Activated CD8-positive, alpha-beta T cell treated with anti-CD3 and anti-CD28 coated beads for 36 hours (primary cell): ENCODE data around the gene CLMN. TPM values are rescaled to one million over a fixed set of nuclear protein-coding genes. Genes with fewer than 3 reads are reported as not detected.

Experiments used
- ATAC-seq: fragments of 200-7000 bp; cut with Tn5 transposase; one replicate; pipeline ENCODE4 v1.10.0; 2021; ENCODE audit warnings: mild to moderate bottlenecking, moderate library complexity
- CTCF ChIA-PET: fragments of 350-600 bp; sonication (Branson Sonifier 250); formaldehyde crosslinking; loops from one replicate; lab custom pipeline; 2021; ENCODE audit warnings: antibody characterized with exemption; lab: Charles Lee
- POLR2A ChIA-PET: fragments of 350-600 bp; sonication (Branson Sonifier 250); formaldehyde crosslinking; loops from one replicate; lab custom pipeline; 2021; ENCODE audit warnings: antibody characterized with exemption; lab: Charles Lee
- DNase-seq: peaks from one replicate; pipeline ENCODE4 v3.0.0-alpha.2; 2020
- H3K27ac Mint-ChIP-seq: one replicate; pipeline ENCODE4 v1.8.0; 2021; ENCODE audit warnings: mild to moderate bottlenecking, mixed read lengths
- H3K27me3 Mint-ChIP-seq: one replicate; pipeline ENCODE4 v1.8.0; 2021; ENCODE audit warnings: mixed read lengths
- H3K36me3 Mint-ChIP-seq: one replicate; pipeline ENCODE4 v1.8.0; 2021; ENCODE audit warnings: low read depth, mixed read lengths
- H3K4me1 Mint-ChIP-seq: one replicate; pipeline ENCODE4 v1.8.0; 2021; ENCODE audit warnings: low read depth, mixed read lengths
- H3K4me3 Mint-ChIP-seq: one replicate; pipeline ENCODE4 v1.8.0; 2021; ENCODE audit warnings: mild to moderate bottlenecking, moderate library complexity, mixed read lengths
- H3K9me3 Mint-ChIP-seq: one replicate; pipeline ENCODE4 v1.8.0; 2021; ENCODE audit warnings: mixed read lengths
- CTCF ChIP-seq: fragments of 200-600 bp; IDR thresholded peaks from one replicate; pipeline ENCODE4 v1.8.0; 2022; ENCODE audit warnings: antibody characterized with exemption, mild to moderate bottlenecking
- intact Hi-C: fragments of 100-400 bp; cut with micrococcal nuclease; formaldehyde crosslinking; loops from one replicate; pipeline ENCODE4 v1.10.0; 2022
- total RNA-seq, 2 experiments: library from RNA; stranded (reverse); gene quantifications; one replicate each; pipeline ENCODE4 v1.2.3, GENCODE V29; 2021

The CLMN gene
- total RNA-seq, 2 experiments from 2014 or later, result 0.31 to 0.59 TPM

GRCh38 chr14:95200404-95200803 is 119.3 kb downstream of the CLMN start:
- no peak for TF ChIP-seq CTCF
- ChIA-PET POLR2A (no interaction called here), CTCF (no interaction called here)
- peaks cover 5% of the 10 kb centered on the region for H3K4me1 Mint-ChIP-seq
- H3K27me3 Mint-ChIP-seq, result no peaks in the 10 kb centered on the region
- H3K4me3 Mint-ChIP-seq, result no peak overlapping the region
- DNase-seq, result no peak
- peaks cover 2% of the 10 kb centered on the region for H3K36me3 Mint-ChIP-seq
- no peak for ATAC-seq
- H3K27ac Mint-ChIP-seq, result no peak overlapping the region
- intact Hi-C loops, result no loop called here
- peaks cover 6% of the 10 kb centered on the region for H3K9me3 Mint-ChIP-seq

GRCh38 chr14:95199298-95199983 is 120.3 kb downstream of the CLMN start:
- Mint-ChIP-seq H3K27me3 (no peaks in the 10 kb centered on the region), H3K9me3 (peaks cover 3% of the 10 kb centered on the region), H3K27ac (no peak overlapping the region), H3K4me3 (no peak overlapping the region), H3K36me3 (peaks cover 2% of the 10 kb centered on the region), H3K4me1 (peaks cover 5% of the 10 kb centered on the region)
- CTCF ChIA-PET, result no interaction called here
- ATAC-seq (no peak), DNase-seq (no peak)
- no peak for TF ChIP-seq CTCF
- POLR2A ChIA-PET, result no interaction called here
- intact Hi-C loops, result no loop called here

GRCh38 chr14:95198320-95198719 is 121.4 kb downstream of the CLMN start:
- H3K27me3 Mint-ChIP-seq, result no peaks in the 10 kb centered on the region
- peaks cover 5% of the 10 kb centered on the region for H3K4me1 Mint-ChIP-seq
- intact Hi-C loops, result no loop called here
- POLR2A ChIA-PET, result no interaction called here
- no peak for DNase-seq
- no peak for TF ChIP-seq CTCF
- H3K27ac Mint-ChIP-seq, result no peak overlapping the region
- CTCF ChIA-PET, result no interaction called here
- H3K36me3 Mint-ChIP-seq, result no peaks in the 10 kb centered on the region
- ATAC-seq, result no peak
- no peaks in the 10 kb centered on the region for H3K9me3 Mint-ChIP-seq
- H3K4me3 Mint-ChIP-seq, result no peak overlapping the region

- ATAC-seq (no peak), DNase-seq (no peak)
- H3K27me3 Mint-ChIP-seq, result no peaks in the 10 kb centered on the region
- H3K27ac Mint-ChIP-seq, result no peak overlapping the region
- peaks cover 5% of the 10 kb centered on the region for H3K4me1 Mint-ChIP-seq
- no peaks in the 10 kb centered on the region for H3K36me3 Mint-ChIP-seq
- no peak for TF ChIP-seq CTCF
- intact Hi-C loops, result no loop called here
- H3K4me3 Mint-ChIP-seq, result no peak overlapping the region
- CTCF ChIA-PET, result no interaction called here
- POLR2A ChIA-PET, result no interaction called here
- H3K9me3 Mint-ChIP-seq, result no peaks in the 10 kb centered on the region
Measured at GRCh38 chr14:95197551-95197950, 122.2 kb downstream of the CLMN start.

- ATAC-seq, result no peak
- POLR2A ChIA-PET, result no interaction called here
- Mint-ChIP-seq H3K4me1 (peaks cover 5% of the 10 kb centered on the region), H3K4me3 (no peak overlapping the region), H3K36me3 (no peaks in the 10 kb centered on the region), H3K9me3 (no peaks in the 10 kb centered on the region), H3K27me3 (no peaks in the 10 kb centered on the region), H3K27ac (no peak overlapping the region)
- peak; percentile 7 for TF ChIP-seq CTCF
- no peak for DNase-seq
- intact Hi-C loops, result no loop called here
- CTCF ChIA-PET, result no interaction called here
Measured at GRCh38 chr14:95196826-95197545, 122.7 kb downstream of the CLMN start.
